GM18502 (cell line): ENCODE measurements around the gene PKD1.
"Not testable (repeated sequence)": the region's sequence is repeated elsewhere in the genome, so short reads cannot be mapped to it uniquely, and the experiment has no call there.

Experiments used
- ATAC-seq: cut with Tn5 transposase; IDR thresholded peaks from one replicate; pipeline ENCODE4 v1.9.1; 2021; ENCODE audit warnings: mild to moderate bottlenecking; ENCODE audit not compliant: unreplicated experiment, poor library complexity

Gene PKD1

DNA sequence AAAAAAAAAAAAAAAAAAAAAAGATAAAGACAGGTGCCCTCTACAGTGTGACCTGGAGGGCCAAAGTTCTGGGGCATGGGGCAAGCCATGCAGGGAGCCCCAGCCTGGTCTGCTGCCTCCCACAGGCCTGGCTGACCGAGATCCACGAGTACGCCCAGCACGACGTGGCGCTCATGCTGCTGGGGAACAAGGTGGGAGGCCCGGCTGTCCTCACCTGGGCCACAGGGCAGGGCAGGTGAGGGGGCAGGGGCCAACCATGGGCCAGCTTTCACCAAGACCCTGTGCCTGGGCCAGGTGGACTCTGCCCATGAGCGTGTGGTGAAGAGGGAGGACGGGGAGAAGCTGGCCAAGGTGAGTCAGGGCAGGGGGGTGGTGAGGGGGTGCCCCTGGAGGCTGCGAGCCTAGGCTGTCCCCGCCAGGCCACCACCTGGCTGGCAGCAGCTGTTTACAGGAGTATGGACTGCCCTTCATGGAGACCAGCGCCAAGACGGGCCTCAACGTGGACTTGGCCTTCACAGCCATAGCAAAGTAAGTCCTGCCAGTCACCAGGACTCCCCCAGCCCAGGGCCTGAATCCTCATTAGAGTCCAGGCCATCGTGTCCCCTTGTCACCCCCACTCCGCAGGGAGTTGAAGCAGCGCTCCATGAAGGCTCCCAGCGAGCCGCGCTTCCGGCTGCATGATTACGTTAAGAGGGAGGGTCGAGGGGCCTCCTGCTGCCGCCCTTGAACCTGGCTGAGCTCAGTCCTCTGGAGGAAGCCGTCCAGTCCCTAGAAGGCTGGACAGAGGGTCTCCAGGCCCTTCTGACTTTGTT lies 17.2 kb upstream of the PKD1 start:
- no peak for ATAC-seq

DNA sequence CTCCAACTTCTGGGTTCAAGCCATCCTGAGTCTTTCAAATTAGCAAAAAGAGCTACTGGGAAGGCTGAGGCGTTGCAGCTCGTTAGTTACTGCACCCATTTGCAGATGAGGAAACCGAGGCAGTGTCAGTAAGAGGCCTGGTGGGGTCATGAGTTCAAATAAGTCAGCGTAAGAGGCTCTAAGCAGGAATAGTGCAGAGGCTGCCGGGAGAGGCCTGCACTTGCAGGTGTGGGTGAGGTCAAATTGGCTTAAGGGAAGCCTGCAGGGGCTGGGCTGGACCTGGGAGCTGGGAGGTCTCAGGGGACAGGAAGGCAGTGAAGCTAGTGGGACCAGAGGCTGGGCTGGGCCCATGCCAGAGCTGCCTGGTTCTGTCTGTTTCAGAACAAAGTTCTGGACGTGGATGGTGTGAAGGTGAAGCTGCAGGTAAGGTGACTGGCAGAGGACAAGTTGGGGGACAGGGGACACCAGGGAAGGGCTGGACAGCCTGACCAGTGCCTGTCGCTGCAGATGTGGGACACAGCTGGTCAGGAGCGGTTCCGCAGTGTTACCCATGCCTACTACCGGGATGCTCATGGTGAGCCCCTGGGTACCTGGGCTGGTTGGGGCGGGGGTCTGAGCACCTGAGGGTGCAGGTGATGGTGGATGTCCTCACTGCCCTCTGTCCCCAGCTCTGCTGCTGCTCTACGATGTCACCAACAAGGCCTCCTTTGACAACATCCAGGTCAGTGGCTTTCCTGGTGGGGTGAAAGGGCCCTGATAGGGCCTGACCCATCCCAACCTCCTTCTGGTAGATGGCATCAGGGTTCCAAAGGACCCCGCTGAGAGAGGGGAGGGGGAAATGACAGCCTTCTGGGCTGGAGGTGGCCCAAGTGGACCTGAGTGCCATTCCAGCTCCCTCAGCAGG lies 15.7 kb upstream of the PKD1 start:
- ATAC-seq: no peak

DNA sequence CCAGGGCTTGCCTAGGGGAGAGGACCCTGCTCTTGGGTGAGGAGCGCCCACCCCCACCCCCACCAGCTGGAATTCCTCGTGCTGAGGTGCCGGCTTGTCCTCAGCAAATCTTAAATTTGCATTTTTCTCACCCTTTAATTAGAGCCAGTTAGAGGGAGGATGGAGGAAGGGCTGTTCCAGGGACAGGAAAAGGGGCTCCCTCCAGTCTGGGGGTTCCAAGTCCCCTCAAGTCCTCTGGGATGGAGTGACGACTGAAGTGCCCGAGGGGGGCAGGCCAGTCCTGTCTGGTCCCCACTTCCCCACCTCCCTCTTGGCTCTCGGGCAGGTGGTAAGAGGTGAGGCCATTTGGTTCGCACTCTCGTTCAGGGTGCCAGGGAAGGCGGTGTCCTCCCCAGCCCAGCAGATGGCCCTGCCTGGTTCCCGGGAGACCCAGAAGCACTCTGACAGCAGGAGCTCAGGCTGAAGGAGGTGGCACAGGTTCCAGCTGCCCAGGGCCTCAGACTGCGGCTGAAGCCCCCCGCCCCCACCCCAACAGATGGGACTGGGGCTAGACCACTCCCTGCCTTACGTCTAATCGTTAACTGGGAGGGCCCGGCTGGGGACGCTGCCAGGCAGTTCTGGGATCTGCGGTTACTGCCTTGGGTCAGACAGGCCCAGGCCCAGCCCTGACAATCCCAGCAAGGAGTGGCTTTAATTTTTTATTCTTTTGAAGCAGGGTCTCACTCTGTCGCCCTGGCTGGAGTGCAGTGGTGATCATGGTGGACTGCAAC lies 14.9 kb upstream of the PKD1 start:
- ATAC-seq: no peak

DNA sequence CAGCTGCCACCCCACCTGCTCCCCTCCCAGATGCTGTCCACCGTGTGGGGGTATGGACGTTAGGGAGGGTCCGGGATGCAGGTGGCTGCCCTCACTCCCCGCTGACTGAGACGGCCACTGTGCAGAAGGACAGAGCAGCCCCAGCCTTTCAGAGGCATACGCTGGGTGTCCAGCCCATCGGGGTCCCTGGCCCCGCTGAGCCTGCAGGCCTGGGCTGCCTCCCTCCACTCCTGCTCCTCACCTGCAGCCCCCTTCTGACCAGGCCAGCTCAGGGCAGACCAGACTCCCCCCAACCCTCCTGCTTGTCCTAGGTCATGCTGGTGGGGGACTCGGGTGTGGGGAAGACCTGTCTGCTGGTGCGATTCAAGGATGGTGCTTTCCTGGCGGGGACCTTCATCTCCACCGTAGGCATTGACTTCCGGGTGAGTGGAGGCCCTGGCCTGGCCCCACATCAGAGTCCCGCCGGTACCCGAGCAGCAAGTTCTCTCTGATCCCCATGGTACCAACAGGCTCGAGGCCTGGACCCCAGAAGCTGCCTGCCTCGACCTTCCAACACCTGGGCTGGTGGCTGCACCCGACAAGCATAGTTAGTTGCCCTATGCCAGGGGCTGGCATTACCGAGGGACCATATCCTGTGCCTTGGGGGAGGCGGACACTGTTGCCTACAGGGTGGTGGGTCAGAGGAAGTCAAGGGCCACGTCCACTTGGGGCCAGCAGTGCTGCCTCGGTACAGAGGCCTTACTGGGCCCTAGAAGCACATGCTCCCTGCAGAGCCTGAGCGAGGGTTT lies 14.1 kb upstream of the PKD1 start:
- no peak for ATAC-seq

DNA sequence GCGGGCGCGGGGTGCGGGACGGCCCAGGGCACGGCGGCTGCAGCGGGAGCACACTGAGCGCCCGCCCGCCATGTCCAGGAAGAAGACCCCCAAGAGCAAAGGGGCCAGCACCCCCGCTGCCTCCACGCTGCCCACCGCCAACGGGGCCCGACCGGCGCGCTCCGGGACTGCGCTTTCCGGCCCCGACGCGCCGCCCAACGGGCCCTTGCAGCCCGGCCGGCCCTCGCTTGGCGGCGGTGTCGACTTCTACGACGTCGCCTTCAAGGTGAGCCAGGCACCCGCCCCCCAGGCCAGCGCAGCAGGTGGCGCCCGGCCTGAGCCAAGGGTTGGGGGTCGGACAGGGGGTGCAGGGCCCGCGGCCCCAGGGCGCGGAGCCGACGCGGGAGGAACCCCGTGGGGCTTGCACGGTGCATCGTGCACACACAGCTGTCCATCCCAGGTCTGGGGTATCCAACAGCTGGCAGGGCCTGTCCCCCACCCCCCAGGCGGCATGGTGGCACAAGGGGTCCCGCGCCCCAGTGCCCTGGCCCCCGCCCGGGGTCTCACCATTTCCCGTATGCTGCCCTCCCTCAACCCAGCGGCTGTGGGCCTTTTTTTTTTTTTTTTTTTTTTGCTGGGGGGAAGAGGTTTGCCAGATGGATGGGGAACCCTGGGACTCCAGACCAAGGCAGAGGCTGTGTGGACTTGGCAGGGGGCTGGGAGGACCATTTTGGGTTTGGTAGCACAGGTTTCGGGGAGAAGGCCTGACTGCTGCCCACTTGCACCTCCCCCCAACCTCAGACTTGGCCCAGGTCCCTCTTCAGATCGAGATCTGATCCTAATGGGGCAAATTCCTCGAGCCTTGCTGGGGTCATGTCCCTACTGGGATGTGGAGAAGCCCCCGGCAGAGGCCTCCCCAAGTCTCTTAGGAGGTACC lies 13.3 kb upstream of the PKD1 start:
- ATAC-seq: no peak

DNA sequence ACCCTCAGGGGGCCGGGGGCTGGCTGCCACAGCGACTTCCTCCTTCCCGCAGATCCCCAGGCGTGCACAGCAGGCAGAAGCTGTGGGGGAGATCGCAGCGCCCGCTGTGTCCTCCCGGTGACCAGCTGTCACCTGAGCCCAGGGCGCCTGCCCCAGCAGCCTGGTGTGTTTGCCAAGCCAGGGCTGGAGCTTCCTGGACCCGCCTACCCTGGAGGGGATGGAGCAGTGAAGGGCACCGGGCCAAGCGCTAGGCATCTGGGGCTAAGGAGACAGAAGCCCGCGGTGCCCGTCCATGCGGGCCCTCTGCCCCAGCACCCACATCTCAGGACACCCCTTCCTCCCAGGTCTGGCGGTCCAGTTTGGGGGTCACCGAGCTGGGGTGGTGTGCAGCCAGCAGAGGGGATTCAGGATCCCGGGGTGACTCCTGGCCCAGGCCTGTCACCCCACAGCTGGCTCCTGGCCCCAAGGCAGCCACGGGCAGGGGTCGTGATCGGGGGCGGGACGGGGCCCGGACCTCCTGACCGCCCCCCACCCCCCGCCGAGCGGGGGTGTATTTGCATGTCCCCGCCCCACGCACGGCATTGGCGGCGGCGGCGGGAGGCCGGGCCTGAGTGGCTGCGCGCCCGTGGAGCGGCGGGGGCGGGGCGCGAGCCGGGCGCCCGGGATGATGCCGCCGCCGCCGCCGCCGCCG lies 12.4 kb upstream of the PKD1 start, which contains the start of gene RAB26:
RAB26 (plus strand) TSS at position 645 of the 691 bp plus-strand sequence. CDS start 159 bp downstream, outside the sequence.
- no peak for ATAC-seq

DNA sequence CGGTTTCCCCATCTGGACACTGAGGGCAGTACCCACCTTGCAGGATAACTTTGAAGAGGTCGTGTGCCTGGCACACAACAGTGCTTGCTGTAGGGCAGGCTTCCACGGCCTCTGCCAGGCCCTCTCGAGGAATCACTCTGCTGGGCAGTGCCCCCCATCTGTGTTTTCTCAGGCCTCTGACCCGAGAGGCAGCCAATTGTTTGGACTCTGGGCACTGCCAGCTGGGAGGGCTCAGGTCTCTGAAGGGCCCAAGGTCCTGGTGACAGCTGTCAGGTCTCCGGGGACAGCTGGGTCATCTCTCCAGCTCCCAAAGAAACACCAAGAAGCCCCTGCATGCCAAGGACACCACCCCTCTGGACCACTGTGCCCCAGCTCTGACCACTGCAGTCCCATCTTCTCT lies 11.7 kb upstream of the PKD1 start:
- ATAC-seq: no peak

DNA sequence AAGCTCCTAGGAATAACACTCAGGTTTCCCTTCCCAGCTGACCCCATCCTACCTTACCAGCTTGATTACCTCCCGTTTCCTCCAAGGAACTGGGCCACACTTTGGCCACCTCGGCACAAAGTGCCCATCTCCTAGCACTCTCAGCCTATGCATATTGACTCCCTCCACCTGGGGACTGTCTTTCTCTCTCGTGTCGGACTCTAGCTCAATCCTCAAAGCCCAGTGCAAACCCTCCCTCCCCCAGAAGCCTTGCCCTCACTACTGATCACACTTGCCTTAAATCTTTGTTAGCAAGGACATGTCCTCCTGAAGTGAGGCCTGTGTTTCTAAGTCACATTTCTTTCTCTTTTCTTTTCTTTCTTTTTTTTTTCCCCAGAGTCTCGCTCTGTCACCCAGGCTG lies 10.1 kb upstream of the PKD1 start:
- no peak for ATAC-seq

DNA sequence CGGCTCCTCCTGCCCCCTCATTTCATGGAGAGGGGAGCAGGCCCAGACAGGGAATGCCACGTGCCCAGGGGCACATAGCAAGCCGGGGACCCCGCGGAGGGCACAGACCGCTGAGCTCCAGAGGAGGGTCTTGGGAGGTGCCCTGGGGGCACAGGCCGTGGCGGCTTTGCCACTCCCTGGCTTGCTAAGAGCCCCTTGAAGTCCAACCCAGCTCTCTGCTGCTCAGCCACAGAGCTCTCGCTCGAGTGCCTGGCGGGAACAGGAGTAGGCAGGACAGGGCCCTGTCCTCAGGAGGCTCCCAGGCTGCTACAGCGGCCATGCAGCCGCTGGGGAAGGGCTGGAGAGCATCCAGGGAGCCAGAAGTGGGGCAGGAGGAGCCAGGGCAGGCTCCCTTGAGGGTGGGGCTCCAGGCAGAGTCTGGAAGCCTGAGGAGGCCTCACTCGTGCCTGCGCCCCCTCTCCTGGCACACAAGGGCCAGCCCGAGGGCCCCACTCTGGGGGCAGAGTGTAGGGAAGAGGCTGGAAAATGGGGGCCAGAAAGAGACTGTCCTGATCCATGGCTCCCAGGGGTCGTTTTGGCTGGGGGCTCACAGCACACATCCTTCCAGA lies 8.3 kb upstream of the PKD1 start:
- ATAC-seq: no peak

DNA sequence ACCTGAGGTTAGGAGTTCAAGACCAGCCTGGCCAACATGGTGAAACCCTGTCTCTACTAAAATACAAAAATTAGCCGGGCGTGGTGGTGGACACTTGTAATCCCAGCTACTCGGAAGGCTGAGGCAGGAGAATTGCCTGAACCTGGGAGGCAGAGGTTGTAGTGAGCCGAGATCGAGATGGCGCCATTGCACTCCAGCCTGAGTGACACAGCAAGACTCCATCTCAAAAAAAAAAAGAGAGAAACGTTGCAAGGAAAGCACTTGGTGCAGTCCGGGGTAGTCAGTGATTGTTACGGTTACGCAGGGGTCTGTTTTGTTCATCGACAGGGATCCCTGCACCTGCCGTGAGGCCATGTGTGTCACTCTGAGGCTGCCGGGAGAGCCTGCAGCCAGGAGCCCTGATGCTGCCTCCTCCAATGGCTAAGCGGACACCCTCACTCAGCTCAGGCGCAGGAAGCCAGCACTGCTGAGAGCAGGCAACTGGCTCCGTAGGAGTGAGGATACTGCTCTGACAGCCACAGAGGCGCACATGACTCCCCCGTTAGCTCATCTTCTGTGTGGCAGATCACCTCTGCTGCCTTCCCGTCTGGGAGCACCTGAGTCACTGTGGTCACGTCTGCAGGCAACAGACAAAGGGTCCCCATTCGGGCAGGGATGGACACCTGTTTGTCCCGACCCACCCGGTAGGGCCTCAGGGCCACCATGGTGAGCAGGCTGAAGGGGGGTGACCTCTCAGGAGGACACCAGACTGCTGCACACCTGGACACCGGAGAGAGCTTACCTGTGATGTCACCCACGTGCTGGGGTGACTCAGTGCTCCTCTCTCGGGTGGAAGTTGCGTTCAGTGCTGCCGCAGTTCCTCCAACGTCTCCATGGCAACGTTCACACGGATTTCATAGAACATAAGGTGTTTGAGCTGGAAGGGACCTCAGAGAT lies 7.5 kb upstream of the PKD1 start:
- ATAC-seq: no peak

DNA sequence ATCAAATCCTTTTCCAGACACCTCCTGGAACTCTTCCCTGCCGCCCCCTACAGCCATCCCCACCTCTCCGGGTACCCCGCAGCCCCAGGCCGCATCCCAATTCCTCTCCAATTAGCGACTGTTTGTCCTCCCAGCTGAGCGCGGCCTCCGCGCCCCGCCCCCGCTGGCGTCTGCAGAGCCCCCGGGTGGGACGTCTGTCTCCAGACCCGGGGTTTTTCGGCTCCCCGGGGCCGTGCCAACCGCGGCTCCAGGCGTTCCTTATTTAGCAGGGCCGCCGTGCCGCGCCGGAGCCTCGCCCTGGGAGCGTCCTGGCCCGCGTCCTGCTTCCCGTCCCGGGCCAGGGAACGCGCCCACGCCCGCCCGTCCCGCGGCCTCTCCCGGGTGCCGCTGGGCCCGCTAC lies 627 bp downstream of the PKD1 start:
- not testable (repeated sequence) for ATAC-seq

DNA sequence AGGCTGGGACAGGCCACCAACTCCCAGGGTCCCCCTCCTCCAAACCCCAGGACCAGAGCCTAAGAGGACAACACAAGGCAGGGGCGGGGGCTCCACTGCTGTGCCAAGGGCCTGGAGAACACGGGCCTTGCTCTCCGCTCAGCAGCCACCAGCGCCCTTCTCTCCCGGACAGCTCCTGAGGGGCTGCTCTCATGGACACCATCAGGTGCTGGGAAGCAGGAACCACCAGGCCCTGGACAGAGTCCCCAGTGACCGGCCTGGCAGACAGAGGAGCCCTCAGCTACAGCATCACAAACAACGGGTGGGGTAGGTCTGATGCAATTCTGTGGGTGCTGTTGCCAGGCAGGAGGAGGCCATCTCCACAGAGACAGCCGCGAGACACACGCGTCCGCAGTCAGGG lies 1.9 kb downstream of the PKD1 start:
- ATAC-seq: not testable (repeated sequence)

DNA sequence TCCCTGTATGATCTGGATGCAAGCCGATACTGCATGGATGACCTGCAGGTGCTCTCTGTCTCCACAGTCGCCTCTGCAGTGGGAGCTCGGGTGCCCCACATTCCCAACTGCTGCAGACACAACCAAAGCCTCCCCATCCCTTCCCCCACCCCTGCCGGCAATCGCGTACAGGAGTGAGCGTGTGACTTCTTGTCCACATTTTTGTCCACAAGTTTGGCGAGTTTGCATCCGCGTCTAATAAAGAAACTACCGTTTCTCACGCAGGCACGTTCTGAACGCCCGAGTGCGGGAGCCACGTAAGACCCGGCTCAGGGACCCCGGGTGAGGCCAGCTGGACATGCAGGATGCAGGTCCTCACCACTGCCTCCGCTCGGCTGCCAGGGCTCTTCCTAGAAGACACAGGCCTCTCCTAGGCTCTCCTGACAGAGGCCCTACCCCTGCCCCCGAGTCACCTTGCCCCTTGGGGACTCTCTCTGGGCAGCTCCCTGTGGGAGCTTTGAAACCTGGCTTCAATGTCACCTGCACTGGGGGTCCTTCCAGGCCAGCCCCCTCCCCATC lies 5.7 kb downstream of the PKD1 start:
- not testable (repeated sequence) for ATAC-seq

DNA sequence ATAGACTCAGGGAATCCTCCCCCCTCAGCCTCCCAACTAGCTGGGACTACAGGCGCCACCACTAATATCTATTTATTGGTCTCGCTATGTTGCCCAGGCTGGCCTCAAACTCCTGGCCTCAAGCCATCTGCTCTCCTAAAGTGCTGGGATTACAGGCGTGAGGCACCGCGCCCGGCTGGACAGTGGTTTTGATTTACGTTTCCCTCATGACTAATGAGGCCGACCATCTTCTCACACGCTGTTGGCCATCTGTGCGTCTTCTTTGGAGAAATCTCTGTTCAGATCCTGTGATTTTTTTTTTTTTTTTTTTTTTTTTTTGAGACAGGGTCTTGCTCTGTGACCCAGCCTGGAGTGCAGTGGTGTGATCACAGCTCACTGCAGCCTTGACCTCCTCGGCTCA lies 6.4 kb downstream of the PKD1 start:
- ATAC-seq: not testable (repeated sequence)

DNA sequence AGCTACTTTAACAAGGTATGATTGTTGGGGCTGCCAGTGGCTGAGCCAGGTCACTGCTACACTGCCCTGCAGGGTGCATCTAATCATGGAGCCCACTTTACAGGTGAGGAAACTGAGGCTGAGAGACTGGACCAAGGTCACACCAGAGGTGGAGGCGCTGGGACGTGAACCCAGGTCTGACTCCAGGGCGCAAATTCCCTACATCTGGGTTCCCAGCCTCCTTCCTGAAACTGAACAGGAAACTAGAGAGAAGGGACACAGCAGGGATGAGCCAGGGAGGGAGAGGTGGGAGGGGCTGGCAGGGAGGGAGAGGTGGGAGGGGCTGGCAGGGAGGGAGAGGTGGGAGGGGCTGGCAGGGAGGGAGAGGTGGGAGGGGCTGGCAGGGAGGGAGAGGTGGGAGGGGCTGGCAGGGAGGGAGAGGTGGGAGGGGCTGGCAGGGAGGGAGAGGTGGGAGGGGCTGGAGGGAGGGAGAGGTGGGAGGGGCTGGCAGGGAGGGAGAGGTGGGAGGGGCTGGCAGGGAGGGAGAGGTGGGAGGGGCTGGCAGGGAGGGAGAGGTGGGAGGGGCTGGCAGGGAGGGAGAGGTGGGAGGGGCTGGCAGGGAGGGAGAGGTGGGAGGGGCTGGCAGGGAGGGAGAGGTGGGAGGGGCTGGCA lies 7.9 kb downstream of the PKD1 start:
- ATAC-seq: not testable (repeated sequence)
